Thyroid gland (tissue), 4 donors: ENCODE measurements around the gene PRRG3. TPM values are rescaled to one million over a fixed set of nuclear protein-coding genes. Genes with fewer than 3 reads are reported as not detected.
"Not testable (repeated sequence)": the region's sequence is repeated elsewhere in the genome, so short reads cannot be mapped to it uniquely, and the experiment has no call there.

ENCODE experiments used
- DNase-seq, 2 donors: peaks; one replicate each; pipeline ENCODE4 v3.0.0-alpha.2; 2019
- H3K27ac ChIP-seq, 3 donors: fragments of 200-600 bp; sonication (generic); 1 replicate in 2 of 3; 2 replicates in 1 of 3; pipeline ENCODE4 v1.5.1; 2016 to 2019; ENCODE audit warnings: mild to moderate bottlenecking in 1 of 3, moderate library complexity in 1 of 3
- H3K27me3 ChIP-seq: fragments of 200-600 bp; sonication (generic); one replicate; pipeline ENCODE4 v1.5.1; 2019
- H3K36me3 ChIP-seq, 2 donors: fragments of 200-600 bp; sonication (generic); one replicate each; pipeline ENCODE4 v1.5.1; 2016 to 2019
- H3K4me1 ChIP-seq, 2 donors: fragments of 200-600 bp; sonication (generic); one replicate each; pipeline ENCODE4 v1.5.1; 2017 to 2019
- H3K4me3 ChIP-seq, 3 donors: fragments of 200-600 bp; sonication (generic); replicated peaks in 1 of 3; 1 replicate in 2 of 3; 2 replicates in 1 of 3; pipeline ENCODE4 v1.5.1; 2016; ENCODE audit warnings: mild to moderate bottlenecking in 1 of 3
- H3K9me3 ChIP-seq: fragments of 200-600 bp; sonication (generic); one replicate; pipeline ENCODE4 v1.5.1; 2017
- CTCF ChIP-seq, 6 experiments: fragments of 200-600 bp in 3 of 6; fragments of 450-650 bp in 3 of 6; sonication (generic) in 3 of 6; IDR thresholded peaks; one replicate each; pipeline ENCODE4 v1.5.1; 2016 to 2019; ENCODE audit warnings: antibody characterized with exemption in 6 of 6, mild to moderate bottlenecking in 2 of 6, inconsistent platforms in 1 of 6, moderate library complexity in 1 of 6
- POLR2A ChIP-seq, 2 donors: fragments of 450-650 bp; IDR thresholded peaks; one replicate each; pipeline ENCODE4 v1.6.1; 2017; ENCODE audit warnings: antibody characterized with exemption in 2 of 2, mild to moderate bottlenecking in 2 of 2, moderate library complexity in 1 of 2
- WGBS, 2 donors: methylation state at CpG; one replicate each; pipeline ENCODE4 v1.1.5; 2017; 5-methylcytosine and 5-hydroxymethylcytosine counted together
- intact Hi-C: fragments of 100-400 bp; cut with DNase I; formaldehyde crosslinking; loops from one replicate; pipeline ENCODE4 v1.15.1; 2023
- total RNA-seq, 4 donors: library from RNA; depleted of rRNA; stranded (reverse); fragments of >200 nt; gene quantifications; one replicate each; pipeline ENCODE4 v1.2.3, GENCODE V29; 2016

The PRRG3 gene
- total RNA-seq, 4 donors from 2014 or later: under 0.01 to 3.9 (median 2.1) TPM; not detected in 1

GRCh38 chrX:151695583-151696340 is 504 bp downstream of the PRRG3 start:
- H3K27ac ChIP-seq: no peak overlapping the region
- H3K36me3 ChIP-seq: no peaks in the 10 kb centered on the region
- WGBS, 2 donors: 19 to 53% methylated on average over 6 to 10 of the region's 19 CpGs

GRCh38 chrX:151697082-151697481 is 1.8 kb downstream of the PRRG3 start:
- H3K27ac ChIP-seq, H3K4me1 ChIP-seq, H3K36me3 ChIP-seq, intact Hi-C loops, H3K4me3 ChIP-seq, H3K9me3 ChIP-seq, DNase-seq, H3K27me3 ChIP-seq: not testable (repeated sequence)
- 88 to 95% methylated on average over 6 to 8 of the region's 8 CpGs for WGBS, 2 donors

More at GRCh38 chrX:151695583-151696340, 504 bp downstream of the PRRG3 start:
- Histone ChIP-seq H3K4me3 (no peak overlapping the region), H3K27me3 (no peaks in the 10 kb centered on the region), H3K9me3 (no peaks in the 10 kb centered on the region), H3K4me1 (no peaks in the 10 kb centered on the region)
- intact Hi-C loops: no loop called here
- TF ChIP-seq CTCF (IDR thresholded peaks at IDR 0.05): no peak
- no peak for TF ChIP-seq POLR2A (IDR thresholded peaks at IDR 0.05)
- no peak for DNase-seq

GRCh38 chrX:151697522-151697921 is 2.3 kb downstream of the PRRG3 start:
- 60 to 62% methylated on average over 3 to 4 of the region's 4 CpGs for WGBS, 2 donors

GRCh38 chrX:151698485-151698884 is 3.2 kb downstream of the PRRG3 start:
- Histone ChIP-seq H3K9me3 (no peaks in the 10 kb centered on the region), H3K4me3 (no peak overlapping the region), H3K27me3 (no peaks in the 10 kb centered on the region), H3K4me1 (no peaks in the 10 kb centered on the region), H3K27ac (no peak overlapping the region), H3K36me3 (no peaks in the 10 kb centered on the region)
- TF ChIP-seq CTCF (IDR thresholded peaks at IDR 0.05): no peak
- no peak for DNase-seq
- intact Hi-C loops: no loop called here
- 79 to 93% methylated on average over 2 to 6 of the region's 6 CpGs for WGBS, 2 donors

More at GRCh38 chrX:151697522-151697921, 2.3 kb downstream of the PRRG3 start:
- Histone ChIP-seq H3K4me3 (no peak overlapping the region), H3K27ac (no peak overlapping the region), H3K27me3 (no peaks in the 10 kb centered on the region), H3K4me1 (no peaks in the 10 kb centered on the region), H3K9me3 (no peaks in the 10 kb centered on the region), H3K36me3 (no peaks in the 10 kb centered on the region)
- TF ChIP-seq POLR2A (IDR thresholded peaks at IDR 0.05): no peak
- no peak for TF ChIP-seq CTCF (IDR thresholded peaks at IDR 0.05)
- intact Hi-C loops: no loop called here
- DNase-seq: no peak

- WGBS, 2 donors: 94 to 95% methylated on average over 9 of the region's 9 CpGs
These were observed 4.5 kb downstream of the PRRG3 start for GRCh38 chrX:151699746-151700145.

More at GRCh38 chrX:151699746-151700145, 4.5 kb downstream of the PRRG3 start:
- no peaks in the 10 kb centered on the region for H3K9me3 ChIP-seq
- no peak overlapping the region for H3K27ac ChIP-seq
- no peak for DNase-seq
- H3K4me3 ChIP-seq: no peak overlapping the region
- H3K27me3 ChIP-seq: no peaks in the 10 kb centered on the region
- no peaks in the 10 kb centered on the region for H3K36me3 ChIP-seq
- TF ChIP-seq CTCF (IDR thresholded peaks at IDR 0.05) (no peak), POLR2A (IDR thresholded peaks at IDR 0.05) (no peak)
- intact Hi-C loops: no loop called here
- H3K4me1 ChIP-seq: no peaks in the 10 kb centered on the region
